ENCODE data around the gene IDE.

DNA sequence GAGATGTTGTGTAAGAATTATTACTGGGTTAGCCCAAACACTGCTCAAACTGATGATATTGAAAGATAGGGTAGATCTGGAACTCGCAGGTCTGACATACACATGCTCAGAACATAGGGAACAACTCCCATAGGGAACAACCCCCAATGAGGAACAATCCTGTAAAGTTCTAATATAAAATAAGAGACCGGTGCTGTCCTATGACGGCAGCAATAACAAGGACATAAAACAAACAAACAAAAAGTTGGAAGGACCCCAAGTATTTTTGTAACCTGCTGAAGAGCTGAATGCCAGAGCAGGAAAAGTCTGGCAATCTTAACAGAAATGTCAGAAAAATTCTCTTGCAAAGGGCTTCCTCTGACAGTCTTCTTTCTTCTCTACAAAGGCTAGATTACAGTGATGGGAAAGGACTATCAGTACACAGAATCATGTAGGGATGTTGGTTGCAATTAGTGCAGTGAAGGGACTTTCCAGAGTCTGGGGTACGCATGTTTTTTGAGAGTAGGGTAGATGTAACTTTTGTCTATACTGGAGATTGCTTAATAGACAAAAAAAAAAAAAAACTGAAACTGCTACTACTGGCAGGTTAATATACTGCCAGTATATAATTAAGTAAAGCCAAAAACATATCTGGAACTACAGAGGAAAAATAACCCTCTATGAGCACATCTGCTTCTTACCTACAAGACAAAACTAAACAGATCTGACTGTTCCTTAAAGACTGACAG lies 35.5 kb downstream of the IDE start:
- TF ChIP-seq ZNF274 (IDR thresholded peaks at IDR 0.05; ENCODE audit: low read depth, low read length) (no peak), YY1 (IDR thresholded peaks at IDR 0.05; ENCODE audit: insufficient read depth, insufficient read length) (no peak)

All from NT2/D1 (cell line).